H9 (cell line): ENCODE measurements around the gene CUEDC1. TPM values are rescaled to one million over a fixed set of nuclear protein-coding genes. Genes with fewer than 3 reads are reported as not detected.

Source experiments
- DNase-seq: peaks from one replicate; pipeline ENCODE4 v3.0.0-alpha.2; 2017
- H2AFZ ChIP-seq: one replicate; pipeline ENCODE4 v1.6.1; 2013; ENCODE audit warnings: mild to moderate bottlenecking, low read length, control low read depth, moderate library complexity
- H2AK5ac ChIP-seq: 2 replicates; pipeline ENCODE4 v1.6.1; 2013; ENCODE audit warnings: low read length, control low read depth, mixed read lengths; ENCODE audit not compliant: insufficient read length
- H2BK120ac ChIP-seq: one replicate; pipeline ENCODE4 v1.6.1; 2013; ENCODE audit warnings: low read depth, mild to moderate bottlenecking, low read length, control low read depth, inconsistent platforms; ENCODE audit not compliant: poor library complexity, severe bottlenecking
- H2BK12ac ChIP-seq: 2 replicates; pipeline ENCODE4 v1.6.1; 2013; ENCODE audit warnings: low read length, control low read depth, mixed read lengths, low read depth; ENCODE audit not compliant: insufficient read length
- H2BK15ac ChIP-seq: 2 replicates; pipeline ENCODE4 v1.6.1; 2013; ENCODE audit warnings: low read depth, low read length, control low read depth
- H2BK20ac ChIP-seq: one replicate; pipeline ENCODE4 v1.6.1; 2013; ENCODE audit warnings: low read depth, mild to moderate bottlenecking, low read length, control low read depth, inconsistent platforms; ENCODE audit not compliant: poor library complexity, severe bottlenecking
- H2BK5ac ChIP-seq: 2 replicates; pipeline ENCODE4 v1.6.1; 2013; ENCODE audit warnings: low read length, control low read depth, mixed read lengths; ENCODE audit not compliant: insufficient read length
- H3K14ac ChIP-seq: 2 replicates; pipeline ENCODE4 v1.6.1; 2013; ENCODE audit warnings: low read length, control low read depth; ENCODE audit not compliant: insufficient read depth
- H3K18ac ChIP-seq: 2 replicates; pipeline ENCODE4 v1.6.1; 2013; ENCODE audit warnings: low read depth, mild to moderate bottlenecking, mixed read lengths, low read length, control low read depth; ENCODE audit not compliant: insufficient read length
- H3K23ac ChIP-seq: 2 replicates; pipeline ENCODE4 v1.6.1; 2013; ENCODE audit warnings: low read length, control low read depth, mixed read lengths, low read depth; ENCODE audit not compliant: insufficient read length
- H3K23me2 ChIP-seq: 2 replicates; pipeline ENCODE4 v1.6.1; 2013; ENCODE audit warnings: low read depth, mild to moderate bottlenecking, mixed read lengths, low read length, control low read depth; ENCODE audit not compliant: insufficient read length, poor library complexity, severe bottlenecking
- H3K27ac ChIP-seq: 2 replicates; pipeline ENCODE4 v1.5.1; 2013; ENCODE audit warnings: low read length, control low read depth, mixed read lengths, low read depth; ENCODE audit not compliant: insufficient read length
- H3K27me3 ChIP-seq: 2 replicates; pipeline ENCODE4 v1.6.1; 2013; ENCODE audit warnings: low read length, control low read depth, inconsistent platforms; ENCODE audit not compliant: insufficient read depth
- H3K4ac ChIP-seq: 2 replicates; pipeline ENCODE4 v1.6.1; 2013; ENCODE audit warnings: low read depth, mild to moderate bottlenecking, control low read depth, inconsistent platforms, low read length, moderate library complexity
- H3K4me1 ChIP-seq: 2 replicates; pipeline ENCODE4 v1.6.1; 2013; ENCODE audit warnings: low read length, control low read depth, inconsistent platforms; ENCODE audit not compliant: insufficient read depth
- H3K4me2 ChIP-seq: 2 replicates; pipeline ENCODE4 v1.6.1; 2013; ENCODE audit warnings: low read length, control low read depth, mixed read lengths; ENCODE audit not compliant: insufficient read length, insufficient read depth
- H3K56ac ChIP-seq: 2 replicates; pipeline ENCODE4 v1.6.1; 2013; ENCODE audit warnings: low read depth, mild to moderate bottlenecking, mixed read lengths, low read length, control low read depth; ENCODE audit not compliant: insufficient read length
- H3K79me1 ChIP-seq: 2 replicates; pipeline ENCODE4 v1.6.1; 2013; ENCODE audit warnings: low read depth, mild to moderate bottlenecking, moderate library complexity, low read length, control low read depth, inconsistent platforms; ENCODE audit not compliant: insufficient read depth, poor library complexity, severe bottlenecking
- H3K79me2 ChIP-seq: 2 replicates; pipeline ENCODE4 v1.6.1; 2013; ENCODE audit warnings: low read length, control low read depth, inconsistent platforms; ENCODE audit not compliant: insufficient read depth
- H3K9ac ChIP-seq: 2 replicates; pipeline ENCODE4 v1.6.1; 2013; ENCODE audit warnings: low read length, control low read depth, mixed read lengths; ENCODE audit not compliant: insufficient read length; ENCODE audit errors: extremely low read depth
- H3K9me3 ChIP-seq: one replicate; pipeline ENCODE4 v1.6.1; 2013; ENCODE audit warnings: low read depth, low read length, inconsistent platforms; ENCODE audit not compliant: control insufficient read depth
- H3T11ph ChIP-seq: one replicate; pipeline ENCODE4 v1.6.1; 2013; ENCODE audit warnings: mild to moderate bottlenecking, low read length, control low read depth, inconsistent platforms
- H4K20me1 ChIP-seq: one replicate; pipeline ENCODE4 v1.6.1; 2013; ENCODE audit not compliant: control insufficient read depth, insufficient read length, insufficient read depth
- H4K5ac ChIP-seq: 2 replicates; pipeline ENCODE4 v1.6.1; 2013; ENCODE audit warnings: low read depth, mild to moderate bottlenecking, mixed read lengths, low read length, control low read depth; ENCODE audit not compliant: insufficient read length
- H4K8ac ChIP-seq: replicated peaks from 2 replicates; pipeline ENCODE4 v1.6.1; 2013; ENCODE audit warnings: low read length, control low read depth, mixed read lengths, low read depth; ENCODE audit not compliant: insufficient read length
- H4K91ac ChIP-seq: 2 replicates; pipeline ENCODE4 v1.6.1; 2013; ENCODE audit warnings: low read depth, mild to moderate bottlenecking, moderate library complexity, mixed read lengths, low read length, control low read depth; ENCODE audit not compliant: insufficient read length
- H3K27ac Mint-ChIP-seq, 3 experiments: 2 replicates in 2 of 3; 3 replicates in 1 of 3; pipeline ENCODE4 v1.8.0; 2020 to 2021; ENCODE audit warnings: mixed read lengths in 3 of 3, mild to moderate bottlenecking in 1 of 3, moderate library complexity in 1 of 3
- H3K27me3 Mint-ChIP-seq: 2 replicates; pipeline ENCODE4 v1.8.0; 2021; ENCODE audit warnings: low read depth, mild to moderate bottlenecking, moderate library complexity, mixed read lengths
- H3K36me3 Mint-ChIP-seq, 3 experiments: 2 replicates in 2 of 3; 3 replicates in 1 of 3; pipeline ENCODE4 v1.8.0; 2020 to 2021; ENCODE audit warnings: low read depth in 3 of 3, mixed read lengths in 3 of 3; ENCODE audit not compliant: insufficient read depth in 1 of 3
- H3K4me1 Mint-ChIP-seq, 2 experiments: 2 replicates each; pipeline ENCODE4 v1.8.0; 2020; ENCODE audit warnings: mixed read lengths in 2 of 2
- H3K4me3 Mint-ChIP-seq, 2 experiments: 2 replicates in 1 of 2; 3 replicates in 1 of 2; pipeline ENCODE4 v1.8.0; 2020 to 2021; ENCODE audit warnings: mild to moderate bottlenecking in 2 of 2, mixed read lengths in 2 of 2, moderate library complexity in 1 of 2
- H3K9me3 Mint-ChIP-seq, 2 experiments: 2 replicates in 1 of 2; 3 replicates in 1 of 2; pipeline ENCODE4 v1.8.0; 2020; ENCODE audit warnings: mild to moderate bottlenecking in 2 of 2, mixed read lengths in 2 of 2, moderate library complexity in 1 of 2
- CTCF ChIP-seq: fragments of 200-600 bp; sonication (generic); conservative IDR thresholded peaks from 3 replicates; pipeline ENCODE4 v1.8.0; 2021; ENCODE audit warnings: antibody characterized with exemption, mild to moderate bottlenecking
- WGBS: extraction: QIAGEN DNeasy Blood & Tissue Kit; methylation state at CpG from one replicate; pipeline ENCODE4 v1.1.7; 2013; ENCODE audit warnings: missing lambda C conversion rate, low lambda C conversion rate, mixed read lengths; ENCODE audit not compliant: insufficient read length; ENCODE audit errors: extremely low coverage; 5-methylcytosine and 5-hydroxymethylcytosine counted together
- total RNA-seq: library from RNA; stranded (reverse); gene quantifications from 2 replicates; pipeline ENCODE4 v1.2.1, GENCODE V29; 2021

Gene CUEDC1
- total RNA-seq, 1 experiment from 2014 or later = 7.3 TPM

GRCh38 chr17:57908278-57908677, 46.9 kb downstream of the CUEDC1 start:
- no peak overlapping the region for H3K4me2 ChIP-seq
- H3K27ac ChIP-seq = no peak overlapping the region
- H3K23ac ChIP-seq = no peak overlapping the region
- H3K27me3 ChIP-seq = no peaks in the 10 kb centered on the region
- no peak overlapping the region for H3K18ac ChIP-seq
- no peak overlapping the region for H2BK20ac ChIP-seq
- H3K4me1 Mint-ChIP-seq = peaks cover 58 to 68% of the 10 kb centered on the region in 2 experiments
- DNase-seq = no peak
- no peak overlapping the region for H4K91ac ChIP-seq
- H2BK120ac ChIP-seq = no peak overlapping the region
- H3K79me2 ChIP-seq = no peaks in the 10 kb centered on the region
- H3K9me3 Mint-ChIP-seq = no peaks in the 10 kb centered on the region; a peak in 1 of 5 replicates
- TF ChIP-seq CTCF = no peak
- no peak overlapping the region for H4K5ac ChIP-seq
- H3K23me2 ChIP-seq = no peaks in the 10 kb centered on the region
- no peaks in the 10 kb centered on the region; the same call in 1 of the 2 replicates for H3K27me3 Mint-ChIP-seq
- peaks cover 5% of the 10 kb centered on the region; the same call in 1 of the 2 replicates for H3K4me1 ChIP-seq
- no peak overlapping the region for H3K4ac ChIP-seq
- no peak overlapping the region for H4K8ac ChIP-seq
- no peak overlapping the region for H2BK15ac ChIP-seq
- H3K14ac ChIP-seq = no peak overlapping the region
- no peak overlapping the region for H2BK5ac ChIP-seq
- no peak overlapping the region for H3K56ac ChIP-seq
- H3T11ph ChIP-seq = no peak overlapping the region
- no peak overlapping the region for H3K4me3 Mint-ChIP-seq
- H3K9me3 ChIP-seq = no peaks in the 10 kb centered on the region
- H3K36me3 Mint-ChIP-seq = no peaks in the 10 kb centered on the region
- no peak overlapping the region for H3K27ac Mint-ChIP-seq
- no peaks in the 10 kb centered on the region for H3K79me1 ChIP-seq
- no peak overlapping the region for H2AK5ac ChIP-seq
- no peak overlapping the region for H2AFZ ChIP-seq
- WGBS = no CpG with 5 or more reads among the region's 6 CpGs
- no peak overlapping the region for H2BK12ac ChIP-seq
- no peak overlapping the region for H3K9ac ChIP-seq
- H4K20me1 ChIP-seq = no peaks in the 10 kb centered on the region
